PFSK-1 (cell line): Measurements from ENCODE around the gene PPID.

Source experiments
- FOXP2 ChIP-seq: optimal IDR thresholded peaks from 2 replicates; pipeline ENCODE3; 2011; ENCODE audit warnings: borderline replicate concordance, control low read depth, inconsistent platforms; ENCODE audit not compliant: insufficient read depth; ENCODE audit errors: extremely low read length, extremely low read depth
- POLR2AphosphoS5 ChIP-seq: IDR thresholded peaks from 2 replicates; pipeline ENCODE4 v1.6.1; 2012; ENCODE audit warnings: low read depth, mild to moderate bottlenecking, control low read depth, low read length, moderate library complexity
- REST ChIP-seq, 2 experiments: IDR thresholded peaks; 2 replicates each; pipeline versions ENCODE4 v1.6.1 to v1.8.0; 2011 to 2012; ENCODE audit warnings: low read depth in 2 of 2, low read length in 2 of 2, control low read depth in 1 of 2, inconsistent platforms in 1 of 2, mild to moderate bottlenecking in 1 of 2, moderate library complexity in 1 of 2; ENCODE audit not compliant: insufficient read depth in 1 of 2
- SIN3A ChIP-seq: IDR thresholded peaks from 2 replicates; pipeline ENCODE4 v1.6.1; 2012; ENCODE audit warnings: mild to moderate bottlenecking, low read length, moderate library complexity, borderline replicate concordance; ENCODE audit not compliant: insufficient read depth
- TAF1 ChIP-seq: IDR thresholded peaks from 2 replicates; pipeline ENCODE4 v1.6.1; 2012; ENCODE audit warnings: low read length, control low read depth, borderline replicate concordance; ENCODE audit not compliant: insufficient read depth

PPID gene

GRCh38 chr4:158681629-158682028, 41.6 kb downstream of the PPID start:
- TF ChIP-seq FOXP2 (no peak), TAF1 (no peak), SIN3A (no peak), REST (IDR thresholded peaks at IDR 0.05; ENCODE audit: insufficient read depth in 1 of 2, low read depth in 2 of 2, low read length in 2 of 2) (no peak), POLR2AphosphoS5 (no peak)

- TF ChIP-seq TAF1 (no peak), SIN3A (no peak), POLR2AphosphoS5 (no peak), REST (IDR thresholded peaks at IDR 0.05; ENCODE audit: insufficient read depth in 1 of 2, low read depth in 2 of 2, low read length in 2 of 2) (no peak), FOXP2 (no peak)
Observed at GRCh38 chr4:158678767-158679166, 44.4 kb downstream of the PPID start.

GRCh38 chr4:158676076-158676475, 47.1 kb downstream of the PPID start:
- TF ChIP-seq FOXP2 (no peak), SIN3A (no peak), REST (IDR thresholded peaks at IDR 0.05; ENCODE audit: insufficient read depth in 1 of 2, low read depth in 2 of 2, low read length in 2 of 2) (no peak), POLR2AphosphoS5 (no peak), TAF1 (no peak)

DNA sequence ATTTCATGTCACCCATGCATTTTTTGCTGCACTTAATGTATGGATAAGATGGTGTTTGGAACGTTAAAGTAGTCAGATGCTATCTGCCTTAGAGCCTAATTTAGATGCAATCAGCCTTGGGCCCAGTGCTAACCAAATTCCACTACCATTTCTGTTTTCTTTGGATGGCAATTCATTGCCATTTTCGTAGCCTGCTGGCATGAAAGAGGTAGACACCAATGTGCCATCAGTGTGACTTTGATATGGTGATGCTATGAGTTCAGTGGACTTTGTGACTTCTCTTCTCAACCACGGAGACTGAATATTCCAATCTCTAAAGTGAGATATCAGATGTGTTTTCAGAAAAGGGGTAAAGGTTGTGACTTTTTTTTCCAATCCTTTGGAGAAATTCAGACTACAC, 49.6 kb downstream of the PPID start:
- TF ChIP-seq SIN3A (no peak), POLR2AphosphoS5 (no peak), TAF1 (no peak), REST (IDR thresholded peaks at IDR 0.05; ENCODE audit: insufficient read depth in 1 of 2, low read depth in 2 of 2, low read length in 2 of 2) (no peak), FOXP2 (no peak)
